HEK293 (cell line): ENCODE data around the gene QRICH1.

Experiments
- ATF2 ChIP-seq: fragments of 450-650 bp; formaldehyde crosslinking; IDR thresholded peaks from 2 replicates; pipeline ENCODE4 v1.5.1; 2016; ENCODE audit warnings: missing biosample characterization, missing genetic modification characterization, low read depth
- BCL11B ChIP-seq: fragments of 450-650 bp; formaldehyde crosslinking; IDR thresholded peaks from 2 replicates; pipeline ENCODE4 v1.5.1; 2016; ENCODE audit warnings: low read depth, missing biosample characterization, missing genetic modification characterization
- EGR2 ChIP-seq: fragments of 450-650 bp; formaldehyde crosslinking; IDR thresholded peaks from 2 replicates; pipeline ENCODE4 v1.5.1; 2016; ENCODE audit warnings: low read depth, missing biosample characterization, missing genetic modification characterization
- KLF1 ChIP-seq: fragments of 450-650 bp; formaldehyde crosslinking; IDR thresholded peaks from 2 replicates; pipeline ENCODE4 v1.5.1; 2016; ENCODE audit warnings: missing biosample characterization, missing genetic modification characterization
- KLF16 ChIP-seq: fragments of 450-650 bp; formaldehyde crosslinking; IDR thresholded peaks from 2 replicates; pipeline ENCODE4 v1.5.1; 2017; ENCODE audit warnings: missing biosample characterization, missing genetic modification characterization
- KLF17 ChIP-seq: fragments of 450-650 bp; formaldehyde crosslinking; IDR thresholded peaks from 2 replicates; pipeline ENCODE4 v1.5.1; 2016; ENCODE audit warnings: missing biosample characterization, missing genetic modification characterization
- OSR2 ChIP-seq: fragments of 450-650 bp; formaldehyde crosslinking; IDR thresholded peaks from 2 replicates; pipeline ENCODE4 v1.5.1; 2016; ENCODE audit warnings: missing biosample characterization, missing genetic modification characterization
- PATZ1 ChIP-seq: fragments of 450-650 bp; formaldehyde crosslinking; IDR thresholded peaks from 2 replicates; pipeline ENCODE4 v1.5.1; 2016; ENCODE audit warnings: missing biosample characterization, missing genetic modification characterization
- SCRT1 ChIP-seq: fragments of 450-650 bp; formaldehyde crosslinking; IDR thresholded peaks from 2 replicates; pipeline ENCODE4 v1.5.1; 2016; ENCODE audit warnings: missing biosample characterization, missing genetic modification characterization, borderline replicate concordance
- TRIM28 ChIP-seq: IDR thresholded peaks from 2 replicates; pipeline ENCODE4 v1.6.1; 2011; ENCODE audit warnings: low read length, control low read depth, borderline replicate concordance
- ZBTB20 ChIP-seq: fragments of 450-650 bp; formaldehyde crosslinking; IDR thresholded peaks from 2 replicates; pipeline ENCODE4 v1.5.1; 2016; ENCODE audit warnings: missing biosample characterization, missing genetic modification characterization
- ZBTB21 ChIP-seq: fragments of 450-650 bp; formaldehyde crosslinking; IDR thresholded peaks from 2 replicates; pipeline ENCODE4 v1.5.1; 2017; ENCODE audit warnings: missing biosample characterization, missing genetic modification characterization
- ZBTB48 ChIP-seq: fragments of 450-650 bp; formaldehyde crosslinking; IDR thresholded peaks from 2 replicates; pipeline ENCODE4 v1.5.1; 2016; ENCODE audit warnings: missing biosample characterization, missing genetic modification characterization
- ZNF114 ChIP-seq: fragments of 450-650 bp; formaldehyde crosslinking; IDR thresholded peaks from 2 replicates; pipeline ENCODE4 v1.5.0; 2017; ENCODE audit warnings: missing biosample characterization, missing genetic modification characterization
- ZNF16 ChIP-seq: fragments of 450-650 bp; formaldehyde crosslinking; IDR thresholded peaks from 2 replicates; pipeline ENCODE4 v1.5.1; 2016; ENCODE audit warnings: low read depth, missing biosample characterization, missing genetic modification characterization
- ZNF169 ChIP-seq: fragments of 450-650 bp; formaldehyde crosslinking; IDR thresholded peaks from 2 replicates; pipeline ENCODE4 v1.5.1; 2016; ENCODE audit warnings: missing biosample characterization, missing genetic modification characterization
- ZNF2 ChIP-seq: fragments of 450-650 bp; formaldehyde crosslinking; IDR thresholded peaks from 2 replicates; pipeline ENCODE4 v1.5.1; 2016; ENCODE audit warnings: missing biosample characterization, missing genetic modification characterization
- ZNF202 ChIP-seq: fragments of 450-650 bp; formaldehyde crosslinking; IDR thresholded peaks from 2 replicates; pipeline ENCODE4 v1.5.1; 2016; ENCODE audit warnings: missing biosample characterization, missing genetic modification characterization, borderline replicate concordance
- ZNF24 ChIP-seq: fragments of 450-650 bp; formaldehyde crosslinking; IDR thresholded peaks from 2 replicates; pipeline ENCODE4 v1.5.1; 2016; ENCODE audit warnings: missing biosample characterization, missing genetic modification characterization
- ZNF302 ChIP-seq: fragments of 450-650 bp; formaldehyde crosslinking; IDR thresholded peaks from 2 replicates; pipeline ENCODE4 v1.5.1; 2016; ENCODE audit warnings: missing biosample characterization, missing genetic modification characterization, low read depth
- ZNF513 ChIP-seq: fragments of 450-650 bp; IDR thresholded peaks from 2 replicates; pipeline ENCODE4 v1.5.1; 2018; ENCODE audit warnings: missing biosample characterization, missing genetic modification characterization
- ZNF514 ChIP-seq: fragments of 450-650 bp; formaldehyde crosslinking; IDR thresholded peaks from 2 replicates; pipeline ENCODE4 v1.5.1; 2016; ENCODE audit warnings: missing biosample characterization, missing genetic modification characterization
- ZNF610 ChIP-seq: fragments of 450-650 bp; formaldehyde crosslinking; IDR thresholded peaks from 2 replicates; pipeline ENCODE4 v1.5.1; 2016; ENCODE audit warnings: missing biosample characterization, missing genetic modification characterization, borderline replicate concordance
- ZNF660 ChIP-seq: fragments of 450-650 bp; IDR thresholded peaks from 2 replicates; pipeline ENCODE4 v1.5.1; 2018; ENCODE audit warnings: missing biosample characterization, mild to moderate bottlenecking, missing genetic modification characterization
- ZNF677 ChIP-seq: fragments of 450-650 bp; IDR thresholded peaks from 2 replicates; pipeline ENCODE4 v1.5.0; 2018; ENCODE audit warnings: missing biosample characterization, mild to moderate bottlenecking, missing genetic modification characterization, moderate library complexity
- ZNF704 ChIP-seq: fragments of 450-650 bp; formaldehyde crosslinking; IDR thresholded peaks from 2 replicates; pipeline ENCODE4 v1.5.1; 2016; ENCODE audit warnings: missing biosample characterization, missing genetic modification characterization
- TF ChIP-seq, protein P1 (sequence below): fragments of 450-650 bp; formaldehyde crosslinking; conservative IDR thresholded peaks from 2 replicates; pipeline ENCODE4 v1.5.1; 2016; ENCODE audit warnings: low read depth, missing biosample characterization, missing genetic modification characterization

The QRICH1 gene

DNA sequence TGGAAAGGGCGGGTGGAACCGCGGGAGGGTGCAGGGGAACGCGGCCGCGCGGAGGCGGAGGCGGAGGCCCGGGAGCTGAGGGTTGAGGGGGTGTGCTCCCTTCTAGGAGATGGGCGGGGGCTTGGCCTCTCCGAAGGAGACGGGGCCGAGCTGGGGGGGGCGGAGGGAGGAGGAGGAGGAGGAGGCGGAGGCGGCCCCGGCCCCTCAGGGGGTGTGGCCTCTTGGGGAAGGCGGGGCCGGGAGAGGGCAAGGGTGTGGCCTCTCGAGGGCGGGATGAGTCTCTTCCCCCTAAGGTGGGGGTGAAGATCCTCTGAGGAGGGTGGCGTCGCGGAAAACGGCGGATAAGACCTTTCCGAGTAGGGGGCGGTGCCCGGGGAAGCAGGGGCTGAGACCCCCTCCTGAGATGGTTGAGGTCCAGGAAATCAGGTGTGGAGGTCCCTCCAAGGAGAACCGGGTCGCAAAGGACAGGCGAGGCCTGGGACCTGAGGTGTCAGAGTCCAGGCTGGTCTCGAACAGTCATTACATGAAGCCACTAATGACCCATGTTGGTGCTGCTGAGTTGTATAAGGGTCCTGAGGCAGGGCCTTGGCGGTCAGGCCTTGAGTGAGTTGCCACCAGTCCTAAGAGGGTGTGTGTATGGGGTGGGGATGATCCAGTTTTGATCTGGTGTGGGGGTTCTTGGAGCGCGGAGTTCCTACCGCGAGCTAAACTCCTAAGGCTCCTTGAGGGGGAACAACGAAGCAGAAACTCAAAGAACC, 85.9 kb downstream of the QRICH1 start (continued):
- TF ChIP-seq ZNF513 (tag by site-specific recombination) (peak; percentile 51; the same call in 1 of the 2 replicates), ZBTB21 (tag by site-specific recombination) (no peak), ZNF169 (tag by site-specific recombination) (no peak), OSR2 (tag by site-specific recombination) (0 out of 2 replicates have a peak, but pooled peaks have one; percentile 4), KLF1 (peak; percentile 69), ZNF514 (tag by site-specific recombination) (no peak), KLF17 (0 out of 2 replicates have a peak, but pooled peaks have one; percentile 12), ZBTB20 (peak; percentile 48), ZNF114 (tag by site-specific recombination) (no peak), ZNF660 (tag by site-specific recombination) (no peak), ATF2 (tag by site-specific recombination) (no peak), EGR2 (peak; percentile 83), TRIM28 (no peak), ZNF302 (tag by site-specific recombination) (no peak), ZNF16 (tag by site-specific recombination) (no peak), ZNF704 (tag by site-specific recombination) (no peak), ZNF2 (tag by site-specific recombination) (0 out of 2 replicates have a peak, but pooled peaks have one; percentile 9), ZBTB48 (tag by site-specific recombination) (0 out of 2 replicates have a peak, but pooled peaks have one; percentile 16), BCL11B (tag by site-specific recombination) (no peak), ZNF24 (tag by site-specific recombination) (no peak), KLF16 (tag by site-specific recombination) (no peak; the same call in 1 of the 2 replicates), PATZ1 (tag by site-specific recombination) (peak; percentile 50), ZNF610 (tag by site-specific recombination) (no peak), ZNF677 (tag by site-specific recombination) (no peak), SCRT1 (tag by site-specific recombination) (no peak), ZNF202 (tag by site-specific recombination) (no peak)
- TF ChIP-seq, protein P1, sequence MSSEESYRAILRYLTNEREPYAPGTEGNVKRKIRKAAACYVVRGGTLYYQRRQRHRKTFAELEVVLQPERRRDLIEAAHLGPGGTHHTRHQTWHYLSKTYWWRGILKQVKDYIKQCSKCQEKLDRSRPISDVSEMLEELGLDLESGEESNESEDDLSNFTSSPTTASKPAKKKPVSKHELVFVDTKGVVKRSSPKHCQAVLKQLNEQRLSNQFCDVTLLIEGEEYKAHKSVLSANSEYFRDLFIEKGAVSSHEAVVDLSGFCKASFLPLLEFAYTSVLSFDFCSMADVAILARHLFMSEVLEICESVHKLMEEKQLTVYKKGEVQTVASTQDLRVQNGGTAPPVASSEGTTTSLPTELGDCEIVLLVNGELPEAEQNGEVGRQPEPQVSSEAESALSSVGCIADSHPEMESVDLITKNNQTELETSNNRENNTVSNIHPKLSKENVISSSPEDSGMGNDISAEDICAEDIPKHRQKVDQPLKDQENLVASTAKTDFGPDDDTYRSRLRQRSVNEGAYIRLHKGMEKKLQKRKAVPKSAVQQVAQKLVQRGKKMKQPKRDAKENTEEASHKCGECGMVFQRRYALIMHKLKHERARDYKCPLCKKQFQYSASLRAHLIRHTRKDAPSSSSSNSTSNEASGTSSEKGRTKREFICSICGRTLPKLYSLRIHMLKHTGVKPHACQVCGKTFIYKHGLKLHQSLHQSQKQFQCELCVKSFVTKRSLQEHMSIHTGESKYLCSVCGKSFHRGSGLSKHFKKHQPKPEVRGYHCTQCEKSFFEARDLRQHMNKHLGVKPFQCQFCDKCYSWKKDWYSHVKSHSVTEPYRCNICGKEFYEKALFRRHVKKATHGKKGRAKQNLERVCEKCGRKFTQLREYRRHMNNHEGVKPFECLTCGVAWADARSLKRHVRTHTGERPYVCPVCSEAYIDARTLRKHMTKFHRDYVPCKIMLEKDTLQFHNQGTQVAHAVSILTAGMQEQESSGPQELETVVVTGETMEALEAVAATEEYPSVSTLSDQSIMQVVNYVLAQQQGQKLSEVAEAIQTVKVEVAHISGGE (tag by site-specific recombination): no peak
